ENCODE data around the gene ZNF385D.

The ZNF385D gene, protein sequence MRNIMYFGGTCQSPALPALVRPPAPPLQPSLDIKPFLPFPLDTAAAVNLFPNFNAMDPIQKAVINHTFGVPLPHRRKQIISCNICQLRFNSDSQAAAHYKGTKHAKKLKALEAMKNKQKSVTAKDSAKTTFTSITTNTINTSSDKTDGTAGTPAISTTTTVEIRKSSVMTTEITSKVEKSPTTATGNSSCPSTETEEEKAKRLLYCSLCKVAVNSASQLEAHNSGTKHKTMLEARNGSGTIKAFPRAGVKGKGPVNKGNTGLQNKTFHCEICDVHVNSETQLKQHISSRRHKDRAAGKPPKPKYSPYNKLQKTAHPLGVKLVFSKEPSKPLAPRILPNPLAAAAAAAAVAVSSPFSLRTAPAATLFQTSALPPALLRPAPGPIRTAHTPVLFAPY

DNA sequence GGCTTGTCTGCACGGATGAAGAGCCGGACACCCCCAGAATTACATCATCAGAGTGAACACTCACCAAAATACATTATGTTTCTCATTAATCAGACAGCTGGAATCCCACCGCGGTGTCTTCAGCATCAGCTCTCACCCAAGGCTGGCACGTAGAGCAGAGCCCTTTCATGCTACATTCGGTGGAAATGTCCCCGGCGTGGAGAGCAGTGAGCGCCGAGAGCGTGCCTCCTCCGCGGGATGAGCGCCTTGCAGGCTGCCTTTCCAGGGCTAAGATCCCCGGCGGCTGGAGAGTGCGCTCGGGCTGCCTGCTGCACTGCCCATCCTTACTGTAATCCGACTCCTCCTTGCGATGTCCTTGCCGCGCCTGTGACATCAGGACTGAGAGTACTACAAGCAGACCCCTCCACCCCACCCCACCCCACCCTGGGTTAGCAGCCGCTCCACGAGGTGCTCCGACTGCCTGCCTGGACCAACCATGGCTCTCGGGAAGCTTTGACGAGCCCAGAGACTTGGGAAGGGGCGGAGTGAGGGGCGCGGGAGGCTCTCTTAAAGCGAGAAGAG, at the start of gene ZNF385D:
Gene ZNF385D (minus strand): TSS at position 380 of the 561 bp plus-strand sequence. CDS start 294 bp downstream, at position 86.
- no peak for DNase-seq (ENCODE audit: low spot score)

DNA sequence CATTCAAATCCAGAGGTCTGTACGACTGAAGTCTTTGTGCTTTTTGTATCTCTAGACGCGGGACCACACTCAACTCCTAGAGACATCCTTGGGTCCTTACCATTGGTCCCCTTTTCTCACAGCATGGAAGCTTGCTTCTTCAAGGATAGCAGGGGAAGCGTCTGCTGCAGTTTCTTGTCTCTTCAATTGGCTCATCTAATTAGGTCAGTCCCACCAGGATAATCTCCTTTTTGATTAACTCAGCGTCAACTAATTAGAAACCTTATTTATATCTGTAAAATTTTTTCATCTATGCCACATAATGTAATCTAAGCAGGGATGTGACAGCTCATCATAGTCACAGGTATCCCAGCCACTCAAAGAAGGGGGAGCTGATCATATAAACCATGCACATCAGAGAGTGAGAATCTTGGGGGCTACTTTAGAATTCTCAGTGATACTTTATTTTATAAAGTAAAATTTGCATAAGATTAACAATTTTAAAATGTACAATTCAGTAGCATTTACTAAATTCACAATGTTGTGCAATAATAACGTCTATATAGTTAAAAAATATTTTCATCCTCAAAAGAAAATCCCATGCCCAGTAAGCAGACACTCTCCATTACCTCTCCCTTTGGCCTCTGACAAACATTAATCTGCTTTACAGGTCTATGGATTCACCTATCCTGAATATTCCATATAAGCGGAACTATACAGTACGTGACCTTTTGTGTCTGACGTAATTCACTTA, 47.5 kb upstream of the ZNF385D start:
- no peak for DNase-seq (ENCODE audit: low spot score)

DNA sequence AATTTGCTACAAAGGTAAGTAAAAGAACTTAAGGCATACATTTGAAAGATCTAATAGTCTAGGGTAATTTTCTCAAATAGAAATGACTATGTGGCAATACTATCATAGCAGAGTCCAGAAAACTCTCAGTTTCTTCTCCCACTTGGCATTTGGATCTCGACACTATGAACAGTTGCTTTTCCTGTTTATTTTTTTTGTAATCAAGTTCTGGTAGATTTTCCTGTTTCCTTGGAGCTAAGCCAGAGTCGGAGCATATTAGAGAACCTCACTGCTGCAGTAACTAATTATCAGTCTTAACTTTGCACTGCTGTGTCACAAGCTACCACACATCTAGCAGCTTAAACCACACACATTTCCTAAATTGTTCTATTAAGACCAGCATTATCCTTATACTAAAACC, 44.9 kb upstream of the ZNF385D start:
- DNase-seq (ENCODE audit: low spot score) = no peak

DNA sequence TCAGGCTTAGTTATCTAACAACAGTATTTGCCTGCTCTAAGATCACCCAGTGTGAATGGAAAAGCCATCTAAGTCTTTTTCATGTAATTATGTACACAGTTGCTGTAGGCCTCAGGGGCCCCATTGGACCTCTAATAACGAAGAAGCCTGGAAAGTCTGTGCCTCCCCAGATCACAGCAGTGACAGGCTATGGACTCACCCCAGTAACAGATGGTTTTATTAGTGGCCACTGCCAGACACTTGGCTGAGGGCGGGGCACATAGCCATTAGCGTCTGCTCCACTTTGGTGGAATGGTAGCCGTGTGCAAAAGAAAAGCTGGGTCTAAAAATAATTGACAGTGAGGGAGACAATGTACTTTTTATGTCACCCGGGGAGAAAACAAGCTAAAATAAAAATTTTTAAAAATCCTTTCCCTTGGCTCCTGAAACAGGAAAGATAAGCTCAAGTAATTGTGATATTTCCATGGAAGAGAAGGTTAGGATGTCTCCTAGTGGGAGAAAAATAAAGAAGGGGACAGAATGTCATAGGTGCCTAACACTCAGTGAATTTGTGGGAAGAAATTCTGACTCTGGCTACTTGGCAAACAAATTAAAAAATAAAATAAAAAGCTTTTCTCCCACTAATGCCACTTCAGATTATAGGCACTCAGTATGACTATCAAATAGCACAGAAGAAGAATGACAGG, 44.3 kb upstream of the ZNF385D start:
- peak; percentile 9 for DNase-seq (ENCODE audit: low spot score)

DNA sequence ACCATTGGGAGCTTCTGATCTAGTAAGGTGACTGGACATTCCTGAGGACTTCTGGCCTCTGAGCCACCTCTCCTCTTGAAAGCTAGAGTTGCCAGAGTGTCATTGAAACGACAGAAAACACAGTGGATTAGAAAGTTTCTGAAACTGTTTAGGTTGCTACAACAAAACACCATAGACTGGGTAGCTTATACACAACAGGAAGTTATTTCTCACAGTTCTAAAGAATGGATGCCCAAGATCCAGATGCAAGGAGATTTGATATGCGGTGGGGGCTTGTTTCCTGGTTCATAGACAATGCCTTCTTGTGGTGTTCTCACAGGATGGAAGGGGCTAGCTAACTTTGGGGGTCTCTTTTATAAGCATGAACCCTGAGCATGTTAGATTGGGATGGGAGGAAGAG, 43.3 kb upstream of the ZNF385D start:
- DNase-seq (ENCODE audit: low spot score) = no peak

DNA sequence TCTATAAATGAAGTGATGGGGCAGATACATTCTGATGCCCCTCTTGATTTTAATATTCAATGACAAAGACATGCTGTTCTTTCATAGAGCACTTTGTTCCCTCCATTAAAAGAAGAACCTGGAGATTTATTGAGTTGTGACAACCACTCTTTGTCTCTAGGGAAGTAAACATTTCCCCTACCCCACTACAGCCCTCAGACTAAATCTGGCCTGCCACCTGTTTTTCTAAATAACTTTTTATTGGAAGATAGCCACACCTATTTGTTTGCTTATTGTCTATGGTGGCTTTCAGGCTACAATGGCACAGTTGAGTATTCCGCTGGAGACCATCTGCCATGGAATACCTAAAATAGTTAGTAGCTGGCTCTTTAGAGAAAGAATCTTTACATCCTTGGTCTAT, 41.2 kb upstream of the ZNF385D start:
- DNase-seq (ENCODE audit: low spot score) = peak; percentile 2

DNA sequence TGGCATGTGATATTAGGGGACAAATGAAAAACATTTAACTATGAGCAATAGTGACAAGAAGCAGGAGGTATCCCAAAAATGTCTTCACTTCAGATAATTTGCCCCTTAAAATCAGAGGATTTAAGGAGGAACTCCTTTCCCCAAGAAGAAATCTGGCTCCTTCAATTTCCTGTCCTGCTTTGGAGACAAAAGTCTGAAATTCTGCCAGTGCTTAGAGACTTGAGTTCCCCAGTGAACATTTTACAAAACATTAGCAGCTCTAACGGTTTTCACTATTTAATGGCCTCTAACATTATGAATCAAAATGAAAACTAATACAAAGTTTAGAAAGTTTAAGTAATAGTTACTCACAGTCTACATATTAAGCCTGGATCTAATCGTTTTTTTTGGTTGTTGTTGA, 40.3 kb upstream of the ZNF385D start:
- no peak for DNase-seq (ENCODE audit: low spot score)

DNA sequence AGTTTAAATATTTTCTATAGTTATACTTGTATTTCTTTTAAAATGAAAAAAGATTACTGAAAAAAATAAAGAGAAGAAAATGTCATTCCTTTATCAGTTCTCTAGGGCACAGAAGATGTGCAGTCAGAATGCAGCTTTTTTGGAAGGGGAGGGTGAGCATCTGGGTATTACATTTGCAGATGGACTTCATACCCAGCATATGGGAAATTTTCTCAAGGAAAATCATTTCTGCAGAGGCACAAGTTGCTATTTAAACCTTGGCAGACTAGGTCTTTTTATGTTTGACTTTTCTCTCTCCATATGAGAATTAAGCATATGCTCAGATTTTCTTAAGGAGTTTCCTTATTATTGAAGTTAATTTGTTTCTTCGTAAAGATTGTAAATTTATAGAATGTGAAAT, 39.5 kb upstream of the ZNF385D start:
- no peak for DNase-seq (ENCODE audit: low spot score)

DNA sequence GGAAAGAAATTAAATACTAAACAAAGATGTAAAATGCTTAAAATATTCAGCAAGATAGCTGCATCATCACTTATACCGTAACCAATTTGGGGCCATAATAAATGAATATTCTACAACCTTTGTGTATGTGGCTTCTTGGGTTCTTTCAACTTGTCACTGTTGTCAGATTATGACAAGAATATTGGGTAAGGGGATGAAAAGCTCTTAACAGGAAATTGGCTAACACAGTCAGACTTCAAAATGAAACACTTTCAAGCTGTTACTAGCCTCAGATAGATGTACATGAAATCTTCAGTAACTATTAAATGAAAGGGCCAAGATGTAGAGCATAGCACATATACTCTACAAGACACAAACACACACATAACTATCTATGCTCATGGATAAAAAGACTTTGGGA, 38.7 kb upstream of the ZNF385D start:
- no peak for DNase-seq (ENCODE audit: low spot score)

DNA sequence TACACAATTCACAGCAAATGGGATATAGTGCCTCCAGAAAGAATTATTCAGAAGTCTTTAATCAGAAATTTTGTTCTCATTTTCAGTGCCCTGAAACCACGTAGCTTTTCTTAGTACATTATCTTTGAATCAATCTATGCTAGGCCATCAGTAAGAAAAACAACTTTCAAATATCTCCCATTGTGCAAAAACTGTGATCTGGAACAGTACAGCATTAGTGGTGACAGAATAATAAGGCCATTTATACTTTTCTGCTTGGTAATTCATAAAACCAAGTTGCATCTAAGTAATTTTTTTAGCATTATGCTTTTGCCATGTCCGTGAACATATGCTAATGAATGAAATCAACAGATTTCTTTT, 35.4 kb upstream of the ZNF385D start:
- no peak for DNase-seq (ENCODE audit: low spot score)

DNA sequence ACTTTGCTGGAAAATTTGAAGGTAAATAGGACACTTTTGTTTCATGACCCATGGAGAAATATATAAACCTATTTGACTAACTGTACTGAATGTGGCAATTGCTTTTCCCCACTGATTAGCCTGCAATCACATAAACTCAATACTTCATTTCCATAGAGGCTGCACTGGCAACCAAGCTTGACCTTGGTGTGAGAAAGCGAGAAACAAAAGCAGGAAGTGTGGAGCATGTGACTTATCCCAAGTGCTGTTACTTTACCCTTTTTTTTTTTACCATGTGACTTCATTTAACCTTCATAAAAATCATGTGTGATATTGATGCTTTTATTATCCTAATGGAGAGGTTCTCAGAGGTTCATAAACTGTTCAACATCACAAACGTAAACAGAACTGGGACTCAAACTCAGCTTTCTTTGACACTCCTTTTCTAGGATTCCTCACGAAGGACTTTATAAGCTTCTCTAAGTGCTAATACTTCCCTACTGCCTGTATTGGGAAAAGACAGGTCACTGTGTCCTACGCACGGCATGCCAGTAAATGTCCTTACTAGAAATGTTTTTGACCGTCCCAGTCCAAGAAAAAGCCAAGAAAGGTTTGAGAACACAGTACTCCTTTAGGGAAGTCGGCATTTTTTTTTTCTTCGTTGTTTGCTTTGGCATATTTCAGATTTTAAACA, 34.9 kb upstream of the ZNF385D start:
- DNase-seq (ENCODE audit: low spot score) = no peak

DNA sequence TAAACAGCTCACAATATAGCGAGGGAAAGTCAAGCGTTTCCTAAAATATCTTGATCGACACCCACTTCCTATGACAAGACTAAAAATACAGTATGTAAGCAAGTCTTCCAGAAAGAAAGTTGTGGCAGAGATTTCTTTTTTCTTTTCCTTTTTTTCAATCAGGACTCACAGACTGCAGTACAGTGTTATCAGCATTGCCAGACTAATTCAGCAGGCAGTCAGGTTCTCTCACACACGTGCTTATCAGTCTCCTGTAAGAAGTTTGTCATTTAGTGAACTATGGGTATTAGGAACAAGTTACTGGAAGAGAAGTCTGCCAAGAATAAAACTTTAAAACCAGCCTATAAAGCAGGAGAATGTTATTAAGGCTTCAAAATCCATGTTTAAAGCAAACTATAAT, 32.8 kb upstream of the ZNF385D start:
- no peak for DNase-seq (ENCODE audit: low spot score)

DNA sequence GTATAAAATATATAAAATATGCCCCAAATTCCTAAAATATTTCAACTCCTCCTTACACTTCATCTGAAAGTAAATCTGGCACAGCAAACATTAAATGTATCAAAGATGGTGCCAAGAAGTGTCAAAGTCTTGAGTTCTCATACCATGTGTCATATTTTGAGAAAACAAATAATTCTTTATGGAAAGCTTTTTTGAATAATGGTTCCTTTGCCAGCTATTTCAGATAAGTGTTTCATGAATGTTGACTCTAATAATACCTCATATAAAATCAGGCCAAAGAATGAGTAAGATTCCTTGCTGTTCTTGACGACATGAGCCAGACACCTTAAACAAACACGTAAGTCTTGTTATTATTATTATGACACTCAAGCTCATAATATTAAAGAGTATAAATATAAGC, 30.3 kb upstream of the ZNF385D start:
- no peak for DNase-seq (ENCODE audit: low spot score)

DNA sequence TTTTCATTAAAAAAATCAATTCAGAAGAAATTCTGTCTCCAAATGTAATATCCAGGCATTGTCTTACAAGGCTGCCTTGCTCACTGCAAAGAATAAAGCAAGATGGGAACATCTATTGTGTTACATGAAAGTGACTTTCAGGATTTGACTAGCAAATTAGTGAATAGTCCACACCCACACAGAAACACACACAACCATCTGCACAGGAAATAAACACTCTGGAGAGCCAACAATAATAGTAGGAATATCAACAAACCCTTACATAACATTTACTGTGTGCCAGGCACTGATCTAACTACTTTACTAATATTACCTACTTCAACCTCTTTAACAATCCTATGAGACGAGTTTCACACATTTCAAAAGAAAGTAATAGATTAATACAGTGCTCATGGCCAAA, 28.9 kb upstream of the ZNF385D start:
- no peak for DNase-seq (ENCODE audit: low spot score)

DNA sequence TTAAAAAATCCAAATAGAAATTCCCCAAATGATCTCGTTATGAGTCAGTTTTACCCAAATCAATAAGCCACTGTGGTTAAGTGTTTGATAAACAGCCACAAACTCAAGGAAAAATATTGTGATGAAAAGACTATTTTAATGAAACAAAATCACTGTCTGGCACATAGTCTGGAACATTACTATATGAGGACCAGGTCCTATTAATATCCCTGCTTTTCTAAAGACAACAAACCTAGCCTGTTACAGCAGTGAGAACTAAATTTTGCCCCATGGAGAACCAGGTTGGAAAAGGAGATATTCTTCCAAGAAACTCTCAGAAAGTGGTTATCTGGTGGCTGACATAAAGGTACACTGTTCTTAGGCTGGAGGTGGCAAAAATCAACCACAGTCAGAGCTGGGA, 27.7 kb upstream of the ZNF385D start:
- DNase-seq (ENCODE audit: low spot score) = no peak

DNA sequence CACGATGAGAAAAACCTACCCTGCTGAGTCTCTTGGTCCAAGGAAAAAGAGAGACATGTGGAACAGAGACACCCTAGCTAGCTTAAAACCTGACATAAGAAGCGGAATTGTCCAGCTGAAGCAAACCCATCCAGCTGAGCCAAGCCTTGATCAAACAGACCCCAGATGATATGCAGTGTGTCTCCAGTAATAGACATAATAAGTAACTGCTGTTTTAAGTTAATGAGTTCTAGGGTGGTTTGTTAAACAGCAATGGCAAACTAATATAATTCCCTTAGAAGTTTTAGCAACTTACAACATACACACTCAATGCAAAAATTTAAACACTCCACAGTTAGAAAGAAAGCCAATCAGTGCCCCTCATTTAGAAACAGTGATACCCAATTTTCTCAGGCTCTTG, 26.8 kb upstream of the ZNF385D start:
- no peak for DNase-seq (ENCODE audit: low spot score)

DNA sequence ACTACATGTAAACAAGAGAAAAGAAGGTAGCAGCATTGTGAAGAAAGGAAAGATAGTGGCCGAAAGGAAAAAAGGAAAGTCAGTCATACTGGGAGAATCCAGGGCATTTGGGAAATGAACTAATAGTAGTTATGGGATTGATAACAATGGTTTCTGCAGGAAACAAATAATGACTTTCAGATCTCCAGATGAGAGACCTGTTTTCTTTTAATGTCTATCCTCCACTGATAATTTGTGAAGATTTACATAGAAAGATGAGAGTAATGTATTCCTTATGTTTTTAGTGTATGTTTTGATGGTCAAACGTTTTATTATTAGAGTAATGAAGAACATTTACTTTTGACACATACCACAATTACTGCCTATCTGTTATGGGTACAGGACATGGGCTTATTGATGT, 15.0 kb upstream of the ZNF385D start:
- DNase-seq (ENCODE audit: low spot score) = no peak

DNA sequence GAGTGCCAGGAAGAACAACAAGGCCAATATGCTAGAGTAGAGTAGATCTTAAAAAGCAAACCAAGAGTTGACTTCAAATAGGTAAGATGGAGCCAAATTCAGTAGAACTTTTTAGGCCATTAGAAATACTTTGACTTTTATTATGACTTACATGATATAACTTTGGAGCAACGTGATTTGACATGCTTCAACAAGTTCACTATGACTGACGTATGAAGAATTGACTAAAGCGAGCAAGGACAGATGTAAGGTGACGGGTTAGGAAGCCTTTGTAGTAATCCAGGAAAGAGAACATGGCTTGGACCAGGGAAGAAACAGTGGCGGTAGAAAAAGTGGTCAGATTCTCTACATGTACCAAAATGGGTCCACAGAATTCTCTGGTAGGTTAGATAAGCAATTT, 4.9 kb upstream of the ZNF385D start:
- DNase-seq (ENCODE audit: low spot score) = no peak

DNA sequence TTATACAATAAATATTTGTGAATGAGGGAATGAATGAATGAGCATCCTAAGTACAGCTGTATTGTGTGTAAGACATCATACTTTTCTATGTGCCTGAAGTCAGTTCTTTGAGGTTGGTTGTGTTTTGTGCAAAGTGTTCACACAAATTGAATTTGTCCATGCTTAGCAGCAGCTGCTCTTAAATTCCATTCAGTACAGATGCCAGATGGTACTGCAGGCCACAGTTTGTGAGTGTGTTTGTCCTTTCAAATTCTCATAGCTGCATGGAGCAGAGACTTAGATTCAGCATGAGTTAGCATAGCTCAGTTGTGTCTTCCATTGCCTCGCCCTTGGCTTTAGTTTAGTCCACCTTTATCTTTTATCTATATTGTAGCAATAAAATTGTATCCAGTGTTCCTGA, 3.8 kb upstream of the ZNF385D start:
- no peak for DNase-seq (ENCODE audit: low spot score)

DNA sequence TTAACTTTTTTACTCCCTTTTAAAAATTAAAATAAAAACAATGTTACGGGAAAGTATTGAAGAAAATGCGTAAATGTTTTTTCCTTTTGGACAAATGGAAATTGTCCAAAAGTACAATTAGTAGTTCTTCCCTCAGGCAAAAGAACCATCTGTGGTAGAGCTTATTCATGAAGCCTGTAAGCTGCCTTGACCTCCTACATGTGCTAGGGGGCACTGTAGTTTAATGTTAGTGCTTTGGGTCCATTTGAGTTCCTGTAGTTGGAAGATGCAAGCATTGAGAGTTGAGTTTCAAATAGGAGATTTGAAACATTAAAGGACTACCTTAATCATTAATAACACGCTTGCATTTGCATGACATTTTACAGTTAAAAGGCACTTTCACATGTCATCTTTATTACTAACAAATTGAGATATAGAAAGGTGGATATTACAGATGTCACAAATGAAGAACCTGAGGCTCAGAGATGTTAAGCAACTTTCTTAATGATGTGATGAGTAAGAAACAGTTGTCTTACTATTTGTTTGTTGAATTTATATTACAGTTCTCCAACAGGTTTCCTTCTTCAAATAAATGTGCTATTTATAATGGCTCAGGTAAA, 1.8 kb upstream of the ZNF385D start:
- DNase-seq (ENCODE audit: low spot score) = peak; percentile 53

DNA sequence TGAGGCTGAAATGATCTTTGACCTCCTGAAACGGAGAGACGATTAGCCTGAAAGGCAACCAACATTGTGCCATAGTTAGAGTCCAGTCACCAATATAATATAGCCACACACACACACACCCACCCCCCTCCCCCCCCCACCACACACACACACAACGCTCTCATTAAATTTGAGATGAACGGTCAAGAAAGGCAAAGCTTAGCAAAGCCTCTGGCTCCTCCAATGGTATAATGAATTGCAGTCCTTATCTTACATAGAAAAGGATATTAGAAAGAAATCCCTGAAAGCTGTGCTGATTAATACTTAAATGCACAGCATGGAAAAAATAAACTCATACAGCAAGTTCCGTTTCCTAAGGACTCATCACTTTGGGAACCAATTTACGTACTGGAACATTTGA, 876 bp upstream of the ZNF385D start:
- no peak for DNase-seq (ENCODE audit: low spot score)
